ENCODE measurements around the gene NSRP1. TPM values are rescaled to one million over a fixed set of nuclear protein-coding genes. Genes with fewer than 3 reads are reported as not detected.
A peak's percentile ranks its signal among the peaks of the same experiment; 100 is the strongest.

NSRP1 gene
- total RNA-seq, 1 experiment from 2014 or later: 34.3 TPM

GRCh38 chr17:30234296-30234695, 117.7 kb downstream of the NSRP1 start:
- Histone ChIP-seq H2AFZ (no peak overlapping the region), H3K4me2 (no peak overlapping the region), H3K27me3 (ENCODE audit: insufficient read depth, low read depth) (peaks cover 37% of the 10 kb centered on the region), H3K9me3 (ENCODE audit: insufficient read depth, low read depth) (no peaks in the 10 kb centered on the region), H4K20me1 (ENCODE audit: insufficient read depth) (no peaks in the 10 kb centered on the region), H3K4me1 (replicated peaks; ENCODE audit: insufficient read depth) (no peaks in the 10 kb centered on the region), H3K27ac (no peak overlapping the region), H3K36me3 (ENCODE audit: low read depth) (no peaks in the 10 kb centered on the region), H3K79me2 (ENCODE audit: low read depth) (no peaks in the 10 kb centered on the region), H3K9me2 (ENCODE audit: insufficient read depth) (no peaks in the 10 kb centered on the region), H3K4me3 (no peak overlapping the region), H3F3A (ENCODE audit: insufficient read depth, low read depth) (no peaks in the 10 kb centered on the region)
- no TSS peak for BruUV-seq (replicated peaks)
- ChIA-PET CTCF (no interaction called here), POLR2A (ENCODE audit: unreplicated experiment) (no interaction called here)
- DNase-seq: no peak
- no peak for TF ChIP-seq CTCF (conservative IDR thresholded peaks at IDR 0.05)
- no peak for TF ChIP-seq EZH2 (IDR thresholded peaks at IDR 0.05; ENCODE audit: low read depth)
- intact Hi-C loops (cut with micrococcal nuclease; ENCODE audit: unreplicated experiment): no loop called here

GRCh38 chr17:30234964-30235363, 118.3 kb downstream of the NSRP1 start:
- Histone ChIP-seq H3K9me2 (ENCODE audit: insufficient read depth) (no peaks in the 10 kb centered on the region), H3K9me3 (ENCODE audit: insufficient read depth, low read depth) (no peaks in the 10 kb centered on the region), H3K36me3 (ENCODE audit: low read depth) (no peaks in the 10 kb centered on the region), H3K27ac (no peak overlapping the region), H3K27me3 (ENCODE audit: insufficient read depth, low read depth) (peaks cover 37% of the 10 kb centered on the region), H3K4me1 (replicated peaks; ENCODE audit: insufficient read depth) (no peaks in the 10 kb centered on the region), H3F3A (ENCODE audit: insufficient read depth, low read depth) (no peaks in the 10 kb centered on the region), H3K4me2 (no peak overlapping the region; the same call in 1 of the 2 replicates), H2AFZ (no peak overlapping the region), H4K20me1 (ENCODE audit: insufficient read depth) (no peaks in the 10 kb centered on the region), H3K4me3 (no peak overlapping the region), H3K79me2 (ENCODE audit: low read depth) (no peaks in the 10 kb centered on the region)
- POLR2A ChIA-PET (ENCODE audit: unreplicated experiment): no interaction called here
- BruUV-seq (replicated peaks): no TSS peak
- no peak for DNase-seq
- intact Hi-C loops (cut with micrococcal nuclease; ENCODE audit: unreplicated experiment): no loop called here
- no peak for TF ChIP-seq EZH2 (IDR thresholded peaks at IDR 0.05; ENCODE audit: low read depth)
- TF ChIP-seq CTCF (conservative IDR thresholded peaks at IDR 0.05): no peak
- CTCF ChIA-PET: no interaction called here

- H3K27ac ChIP-seq: no peak within 1 kb of the TSS
- no peaks in the 10 kb centered on the region for H3K4me1 ChIP-seq (replicated peaks; ENCODE audit: insufficient read depth)
- no peaks in the 10 kb centered on the region for H3K9me2 ChIP-seq (ENCODE audit: insufficient read depth)
- ChIA-PET POLR2A (ENCODE audit: unreplicated experiment) (no interaction called here), CTCF (no interaction called here)
- peak within 1 kb of the TSS; percentile 56; the same call in 1 of the 2 replicates for H3K4me3 ChIP-seq
- H3K79me2 ChIP-seq (ENCODE audit: low read depth): no peaks in the 10 kb centered on the region
- H3K9me3 ChIP-seq (ENCODE audit: insufficient read depth, low read depth): no peaks in the 10 kb centered on the region
- DNase-seq: peak in 1 of 2 experiments; percentile 29
- intact Hi-C loops (cut with micrococcal nuclease; ENCODE audit: unreplicated experiment): loop anchor here (1.0 kb wide), 1 partner anchor 131 kb away; no protein-coding TSS in a partner anchor
- no peaks in the 10 kb centered on the region for H3F3A ChIP-seq (ENCODE audit: insufficient read depth, low read depth)
- no peak for TF ChIP-seq CTCF (conservative IDR thresholded peaks at IDR 0.05)
- TF ChIP-seq EZH2 (IDR thresholded peaks at IDR 0.05; ENCODE audit: low read depth): no peak
- peak within 1 kb of the TSS; percentile 76 for H2AFZ ChIP-seq
- H4K20me1 ChIP-seq (ENCODE audit: insufficient read depth): no peaks in the 10 kb centered on the region
- H3K4me2 ChIP-seq: peak within 1 kb of the TSS; percentile 69
- no TSS peak for BruUV-seq (replicated peaks)
- H3K36me3 ChIP-seq (ENCODE audit: low read depth): no peaks in the 10 kb centered on the region
- peaks cover 37% of the 10 kb centered on the region for H3K27me3 ChIP-seq (ENCODE audit: insufficient read depth, low read depth)
Observed at GRCh38 chr17:30235386-30236296, 119.0 kb downstream of the NSRP1 start, which contains the start of gene SLC6A4. SLC6A4 (minus strand) TSS chr17:30235697; CDS start chr17:30221958, 13,739 bp downstream.

Small RNA genes lying within 50 kb of the gene (microRNA-seq; reads per million reads assigned to microRNA genes)
- not detected for gene MIR423 (ENCODE audit: borderline number of aligned reads, borderline replicate concordance)

Other genes with a start within 250 kb of the NSRP1 start
- 30.3 and 45.1 TPM in 2 replicates for gene SSH2, start 186.6 kb upstream of the NSRP1 start, total RNA-seq (2021)
- gene EFCAB5, start 175.2 kb upstream of the NSRP1 start, total RNA-seq (2021): 1.4 and 1.5 TPM in 2 replicates
- not detected in 2 replicates for gene SLC6A4, start 118.9 kb downstream of the NSRP1 start, total RNA-seq (2021)
- gene BLMH, start 175.1 kb downstream of the NSRP1 start, total RNA-seq (2021): 20.7 and 23.4 TPM in 2 replicates
- gene TMIGD1, start 217.2 kb downstream of the NSRP1 start, total RNA-seq (2021): not detected in 2 replicates